H1 (cell line): ENCODE measurements around the gene LMTK2. TPM values are rescaled to one million over a fixed set of nuclear protein-coding genes. Genes with fewer than 3 reads are reported as not detected.

Experiments used
- CTCF ChIA-PET: fragments of 300-600 bp; sonication (Branson Sonifier 250); formaldehyde crosslinking; loops from one replicate; lab custom pipeline; 2021; ENCODE audit not compliant: partially characterized antibody; lab: Charles Lee
- POLR2A ChIA-PET: fragments of 300-600 bp; sonication (Branson Sonifier 250); formaldehyde crosslinking; loops from one replicate; lab custom pipeline; 2021; ENCODE audit warnings: inconsistent platforms; ENCODE audit not compliant: partially characterized antibody; lab: Charles Lee
- DNase-seq, 2 experiments: peaks; one replicate each; pipeline versions ENCODE4 v3.0.0 to v3.0.0-alpha.2; 2010 to 2022; ENCODE audit warnings: low spot score in 2 of 2, low read depth in 1 of 2, mixed read lengths in 1 of 2
- FAIRE-seq: peaks from 2 replicates; lab custom pipeline; 2011; peaks lifted over from hg19 to GRCh38; lab: Jason Lieb, UNC
- H2AFZ ChIP-seq: 2 replicates; pipeline ENCODE4 v1.8.1; 2012; ENCODE audit warnings: low read length, inconsistent platforms
- H2AK5ac ChIP-seq: 2 replicates; pipeline ENCODE4 v1.6.1; 2013; ENCODE audit warnings: low read depth, low read length
- H2BK120ac ChIP-seq: replicated peaks from 2 replicates; pipeline ENCODE3; 2013; ENCODE audit warnings: low read depth, low read length, inconsistent platforms
- H2BK12ac ChIP-seq: 2 replicates; pipeline ENCODE4 v1.6.1; 2013; ENCODE audit warnings: low read depth, low read length
- H2BK15ac ChIP-seq: 2 replicates; pipeline ENCODE4 v1.6.1; 2013; ENCODE audit warnings: low read length
- H2BK20ac ChIP-seq: 2 replicates; pipeline ENCODE4 v1.6.1; 2013; ENCODE audit warnings: low read length
- H2BK5ac ChIP-seq: 2 replicates; pipeline ENCODE4 v1.6.1; 2013; ENCODE audit warnings: low read depth, low read length
- H3K14ac ChIP-seq: 2 replicates; pipeline ENCODE4 v1.6.1; 2013; ENCODE audit warnings: inconsistent platforms; ENCODE audit not compliant: insufficient read length
- H3K18ac ChIP-seq: 2 replicates; pipeline ENCODE4 v1.6.1; 2013; ENCODE audit warnings: low read length; ENCODE audit errors: extremely low read depth
- H3K23ac ChIP-seq: 2 replicates; pipeline ENCODE4 v1.6.1; 2013; ENCODE audit warnings: inconsistent platforms; ENCODE audit not compliant: insufficient read length
- H3K23me2 ChIP-seq: 2 replicates; pipeline ENCODE4 v1.6.1; 2013; ENCODE audit warnings: low read depth, low read length
- H3K27ac ChIP-seq: 2 replicates; pipeline ENCODE4 v1.6.1; 2011; ENCODE audit warnings: low read depth, low read length, inconsistent platforms
- H3K27me3 ChIP-seq, 4 experiments: replicated peaks in 1 of 4; 1 replicate in 1 of 4; 2 replicates in 3 of 4; pipeline versions ENCODE4 v1.6.1 to v1.8.1; 2011 to 2013; ENCODE audit warnings: low read length in 3 of 4, mild to moderate bottlenecking in 3 of 4, inconsistent platforms in 2 of 4, mixed read lengths in 2 of 4, moderate library complexity in 1 of 4; ENCODE audit not compliant: control insufficient read depth in 3 of 4, insufficient read depth in 3 of 4; ENCODE audit errors: extremely low read depth in 1 of 4
- H3K36me3 ChIP-seq, 4 experiments: 2 replicates each; pipeline versions ENCODE4 v1.6.1 to v1.8.1; 2011 to 2013; ENCODE audit warnings: mild to moderate bottlenecking in 4 of 4, low read length in 3 of 4, moderate library complexity in 2 of 4, control low read depth in 1 of 4, inconsistent platforms in 1 of 4; ENCODE audit not compliant: insufficient read depth in 4 of 4, control insufficient read depth in 2 of 4
- H3K4ac ChIP-seq: replicated peaks from 2 replicates; pipeline ENCODE3; 2013; ENCODE audit warnings: low read length, low read depth, mixed read lengths, inconsistent platforms; ENCODE audit not compliant: insufficient read length
- H3K4me1 ChIP-seq, 4 experiments: replicated peaks in 1 of 4; 1 replicate in 1 of 4; 2 replicates in 3 of 4; pipeline versions ENCODE4 v1.6.1 to v1.8.1; 2011 to 2013; ENCODE audit warnings: low read length in 3 of 4, inconsistent platforms in 2 of 4, mixed read lengths in 1 of 4; ENCODE audit not compliant: insufficient read depth in 4 of 4, control insufficient read depth in 3 of 4
- H3K4me2 ChIP-seq, 2 experiments: 2 replicates each; pipeline versions ENCODE4 v1.6.1 to v1.8.1; 2011 to 2013; ENCODE audit warnings: low read depth in 2 of 2, low read length in 2 of 2, control low read depth in 1 of 2, inconsistent platforms in 1 of 2, mild to moderate bottlenecking in 1 of 2; ENCODE audit not compliant: insufficient read depth in 1 of 2
- H3K4me3 ChIP-seq, 4 experiments: fragments of 200-600, 300-600 bp in 1 of 4; sonication (generic), shearing (Covaris generic), sonication (Bioruptor Twin) in 1 of 4; 2 replicates each; pipeline versions ENCODE4 v1.5.1 to v1.8.1; 2011 to 2016; ENCODE audit warnings: low read length in 4 of 4, low read depth in 3 of 4, control low read depth in 2 of 4, inconsistent platforms in 2 of 4, mild to moderate bottlenecking in 2 of 4, mixed read lengths in 1 of 4, moderate library complexity in 1 of 4; ENCODE audit not compliant: insufficient read depth in 2 of 4; ENCODE audit errors: extremely low read depth in 1 of 4
- H3K56ac ChIP-seq: replicated peaks from 2 replicates; pipeline ENCODE3; 2013; ENCODE audit warnings: low read depth, mild to moderate bottlenecking, mixed read lengths, low read length, inconsistent platforms; ENCODE audit not compliant: insufficient read length
- H3K79me1 ChIP-seq: 2 replicates; pipeline ENCODE4 v1.6.1; 2013; ENCODE audit warnings: low read depth, low read length, control low read depth
- H3K79me2 ChIP-seq, 2 experiments: 2 replicates each; pipeline versions ENCODE4 v1.6.1 to v1.8.1; 2012 to 2013; ENCODE audit warnings: low read length in 2 of 2, mild to moderate bottlenecking in 2 of 2, inconsistent platforms in 1 of 2; ENCODE audit not compliant: insufficient read depth in 2 of 2, control insufficient read depth in 1 of 2
- H3K9ac ChIP-seq, 4 experiments: replicated peaks in 1 of 4; 1 replicate in 1 of 4; 2 replicates in 3 of 4; pipeline versions ENCODE4 v1.6.1 to v1.8.1; 2011 to 2013; ENCODE audit warnings: low read depth in 3 of 4, low read length in 3 of 4, control low read depth in 2 of 4, mild to moderate bottlenecking in 2 of 4, moderate library complexity in 2 of 4, inconsistent platforms in 1 of 4; ENCODE audit errors: extremely low read depth in 1 of 4
- H3K9me3 ChIP-seq, 2 experiments: 2 replicates each; pipeline versions ENCODE4 v1.6.1 to v1.8.1; 2012 to 2013; ENCODE audit warnings: mild to moderate bottlenecking in 2 of 2, moderate library complexity in 2 of 2, control low read depth in 1 of 2, inconsistent platforms in 1 of 2, low read depth in 1 of 2, low read length in 1 of 2, mixed read lengths in 1 of 2; ENCODE audit not compliant: insufficient read depth in 2 of 2
- H4K20me1 ChIP-seq, 2 experiments: replicated peaks in 1 of 2; 2 replicates each; pipeline versions ENCODE3 to v1.8.1; 2011 to 2013; ENCODE audit warnings: inconsistent platforms in 2 of 2, low read length in 2 of 2, mild to moderate bottlenecking in 1 of 2; ENCODE audit not compliant: insufficient read depth in 2 of 2, control insufficient read depth in 1 of 2
- H4K5ac ChIP-seq: 2 replicates; pipeline ENCODE4 v1.6.1; 2013; ENCODE audit warnings: low read length, low read depth, mixed read lengths, inconsistent platforms; ENCODE audit not compliant: insufficient read length
- H4K8ac ChIP-seq: 2 replicates; pipeline ENCODE4 v1.8.0; 2013; ENCODE audit warnings: mild to moderate bottlenecking, moderate library complexity, low read length, inconsistent platforms; ENCODE audit not compliant: insufficient read depth; ENCODE audit errors: extremely low read depth
- H4K91ac ChIP-seq: replicated peaks from 2 replicates; pipeline ENCODE3; 2013; ENCODE audit warnings: low read length, mixed read lengths, inconsistent platforms; ENCODE audit not compliant: insufficient read length
- ASH2L ChIP-seq: fragments of 200-600, 300-600 bp; sonication (generic); IDR thresholded peaks from one replicate; pipeline ENCODE4 v1.7.1; 2017; ENCODE audit warnings: low read length
- BCL11A ChIP-seq, 2 experiments: IDR thresholded peaks; one replicate each; pipeline ENCODE4 v1.6.1; 2011; ENCODE audit warnings: low read depth in 2 of 2, low read length in 2 of 2, mild to moderate bottlenecking in 2 of 2
- HDAC6 ChIP-seq: IDR thresholded peaks from one replicate; pipeline ENCODE4 v1.7.1; 2012; ENCODE audit warnings: low read depth, mild to moderate bottlenecking, inconsistent platforms, low read length, moderate library complexity
- JUN ChIP-seq: IDR thresholded peaks from 2 replicates; pipeline ENCODE4 v1.6.1; 2011; ENCODE audit warnings: low read depth, mild to moderate bottlenecking, improper control_type of control experiment, low read length
- KDM5A ChIP-seq: fragments of 200-600 bp; IDR thresholded peaks from 2 replicates; pipeline ENCODE4 v1.7.1; 2012; ENCODE audit warnings: mild to moderate bottlenecking, low read length, inconsistent platforms, mixed read lengths
- NANOG ChIP-seq: IDR thresholded peaks from 2 replicates; pipeline ENCODE4 v1.6.1; 2011; ENCODE audit warnings: low read length, low read depth, mild to moderate bottlenecking, inconsistent platforms; ENCODE audit not compliant: insufficient read depth, poor library complexity, severe bottlenecking
- RFX5 ChIP-seq: IDR thresholded peaks from 2 replicates; pipeline ENCODE4 v1.6.1; 2011; ENCODE audit warnings: low read depth, low read length, improper control_type of control experiment, borderline replicate concordance
- RNF2 ChIP-seq: fragments of 200-900, 300-1000 bp; sonication (generic); IDR thresholded peaks from 2 replicates; pipeline ENCODE4 v1.7.1; 2016; ENCODE audit warnings: borderline replicate concordance, low read depth, mild to moderate bottlenecking, antibody characterized with exemption, low read length; ENCODE audit not compliant: poor library complexity, severe bottlenecking; ENCODE audit errors: missing control alignments
- SP2 ChIP-seq: IDR thresholded peaks from 2 replicates; pipeline ENCODE4 v1.6.1; 2012; ENCODE audit warnings: mild to moderate bottlenecking, low read length, inconsistent platforms
- SUZ12 ChIP-seq: fragments of 200-600 bp; sonication (generic); IDR thresholded peaks from 2 replicates; pipeline ENCODE4 v1.6.1; 2012; ENCODE audit warnings: mild to moderate bottlenecking, inconsistent platforms, low read length, moderate library complexity, mixed read lengths
- TCF12 ChIP-seq: IDR thresholded peaks from 2 replicates; pipeline ENCODE4 v1.6.1; 2011; ENCODE audit warnings: low read depth, mild to moderate bottlenecking, low read length
- WGBS, 2 experiments: shearing (Covaris generic) in 1 of 2; methylation state at CpG; one replicate each; pipeline versions ENCODE4 v1.1.6 to v1.1.7; 2013 to 2015; ENCODE audit warnings: low lambda C conversion rate in 2 of 2, mixed read lengths in 2 of 2, inconsistent platforms in 1 of 2, low coverage in 1 of 2, missing lambda C conversion rate in 1 of 2; ENCODE audit not compliant: insufficient replicate concordance in 2 of 2, insufficient coverage in 1 of 2, insufficient read length in 1 of 2; ENCODE audit errors: extremely low coverage in 1 of 2, missing lambda C conversion rate in 1 of 2; 5-methylcytosine and 5-hydroxymethylcytosine counted together
- polyA plus RNA-seq, 7 experiments: library from polyadenylated mRNA; depleted of rRNA in 3 of 7; stranded (reverse) in 5 of 7; unstranded in 2 of 7; fragments of >200 nt in 5 of 7; fragments of 200-250 nt in 2 of 7; gene quantifications; 1 replicate in 5 of 7; 2 replicates in 1 of 7; 4 replicates in 1 of 7; pipeline versions ENCODE4 v1.2.1 to v1.2.3, GENCODE V29; 2011 to 2013; ENCODE audit warnings: missing spikeins in 2 of 7, mixed read lengths in 2 of 7
- total RNA-seq: library from RNA; stranded (reverse); fragmentation: NEBNext Ultra II Directional; extraction: Animal tissue kit (Norgen Biotek cat#: 25700); gene quantifications from 2 replicates; pipeline ENCODE4 v1.2.1, GENCODE V29; 2021

LMTK2 gene
- total and polyA plus RNA-seq, 2 of the 8 experiments (the other 6 are each of a cell fraction or from before 2014, with no cell fraction given) = 9.7 to 30.7 TPM

DNA sequence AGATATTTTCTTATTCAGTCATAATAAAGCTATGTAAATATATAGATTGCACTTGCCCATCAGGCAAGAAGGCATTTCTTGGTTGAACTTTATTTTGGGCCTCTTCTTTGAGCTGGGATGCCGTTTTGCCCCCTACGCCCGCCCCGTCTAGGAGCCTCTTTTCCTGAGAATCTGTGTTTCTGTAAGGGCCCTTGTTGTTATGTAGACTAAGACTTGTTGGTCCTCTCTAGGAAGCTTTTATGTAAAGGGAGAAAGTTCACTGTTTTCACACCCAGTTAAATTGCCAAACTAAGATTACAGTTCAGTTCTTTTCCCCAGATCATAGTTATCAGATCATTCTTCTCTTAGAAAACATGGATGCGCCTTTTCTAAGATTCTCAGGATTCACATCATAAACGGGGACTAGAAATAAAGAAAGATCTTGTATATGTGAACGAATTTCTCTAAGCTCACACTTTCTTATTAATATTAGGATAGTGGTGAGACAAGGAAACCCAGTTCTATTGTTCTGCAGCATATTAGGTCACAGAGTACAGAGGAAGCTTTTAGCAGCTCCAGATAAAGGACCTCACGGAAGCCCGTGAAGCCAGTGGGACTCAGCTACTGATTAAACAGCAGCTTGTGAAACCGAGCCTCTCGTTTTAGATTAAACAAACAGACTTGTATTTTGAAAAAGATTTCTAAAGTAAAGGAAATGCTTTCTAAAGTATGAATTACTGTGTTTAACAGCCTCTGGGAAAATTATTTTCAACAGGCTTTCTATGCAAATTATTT lies 3.8 kb downstream of the LMTK2 start:
- peak overlapping the region; percentile 52 to 54 for H3K4me2 ChIP-seq
- ChIA-PET CTCF (interaction anchor here (0.6 to 3.4 kb wide), 8 partner anchors 13 to 969 kb away, joined by 3 to 54 read pairs (median 3); no protein-coding TSS in a partner anchor), POLR2A (interaction anchor here (1.1 to 1.9 kb wide), 4 partner anchors 9 to 238 kb away, joined by 3 to 8 read pairs (median 3); partner anchors contain the start of gene ASNS)

More for the DNA sequence above, 3.8 kb downstream of the LMTK2 start:
- Histone ChIP-seq H3K4me1 (peaks cover 2 to 11% (median 6%) of the 10 kb centered on the region in 4 experiments; a peak in 5 of 7 replicates), H3K18ac (no peak overlapping the region), H3K27me3 (no peaks in the 10 kb centered on the region), H2BK15ac (no peak overlapping the region), H4K91ac (no peak overlapping the region), H2BK5ac (no peak overlapping the region), H3K14ac (no peak overlapping the region), H4K20me1 (peaks cover 8 to 11% of the 10 kb centered on the region in 2 experiments), H3K79me2 (peaks cover 14 to 80% of the 10 kb centered on the region in 2 experiments), H2BK120ac (no peak overlapping the region), H3K23me2 (no peaks in the 10 kb centered on the region), H3K4me3 (peak overlapping the region in 2 of 4 experiments; percentile 5 to 50; a peak in 3 of 8 replicates), H3K79me1 (peaks cover 4% of the 10 kb centered on the region), H3K23ac (no peak overlapping the region), H2BK20ac (no peak overlapping the region), H3K9ac (no peak overlapping the region; a peak in 1 of 7 replicates), H4K5ac (no peak overlapping the region), H3K27ac (no peak overlapping the region), H4K8ac (no peak overlapping the region), H2BK12ac (no peak overlapping the region), H3K36me3 (no peaks in the 10 kb centered on the region), H3K4ac (no peak overlapping the region), H3K56ac (no peak overlapping the region), H3K9me3 (no peaks in the 10 kb centered on the region), H2AK5ac (no peak overlapping the region), H2AFZ (no peak overlapping the region)
- TF ChIP-seq TCF12 (no peak), HDAC6 (no peak), BCL11A (IDR thresholded peaks at IDR 0.05; ENCODE audit: low read depth in 2 of 2, low read length in 2 of 2) (no peak), ASH2L (no peak), JUN (no peak), KDM5A (no peak), SUZ12 (no peak), RFX5 (no peak), NANOG (no peak), RNF2 (no peak), SP2 (no peak)
- DNase-seq (no peak), FAIRE-seq (no peak)
- WGBS, 2 experiments = 33% methylated on average over 11 of the region's 11 CpGs; no CpG with 5 or more reads in 1 of the 2 experiments
